ENCODE data around the gene COBL.

- no peak for TF ChIP-seq POLR2A (IDR thresholded peaks at IDR 0.05)
- TF ChIP-seq CTCF (IDR thresholded peaks at IDR 0.05), result no peak
These were observed 215.4 kb downstream of the COBL start for GRCh38 chr7:51101111-51101757.

Data from adrenal gland (tissue), 5 donors.